Fibroblast of the conjunctiva (primary cell): ENCODE results near the gene NUMA1.
A peak's percentile ranks its signal among the peaks of the same experiment; 100 is the strongest.

Experiments
- DNase-seq: peaks from one replicate; pipeline ENCODE4 v3.0.0-alpha.2; 2010; ENCODE audit warnings: low read depth

The NUMA1 gene

DNA sequence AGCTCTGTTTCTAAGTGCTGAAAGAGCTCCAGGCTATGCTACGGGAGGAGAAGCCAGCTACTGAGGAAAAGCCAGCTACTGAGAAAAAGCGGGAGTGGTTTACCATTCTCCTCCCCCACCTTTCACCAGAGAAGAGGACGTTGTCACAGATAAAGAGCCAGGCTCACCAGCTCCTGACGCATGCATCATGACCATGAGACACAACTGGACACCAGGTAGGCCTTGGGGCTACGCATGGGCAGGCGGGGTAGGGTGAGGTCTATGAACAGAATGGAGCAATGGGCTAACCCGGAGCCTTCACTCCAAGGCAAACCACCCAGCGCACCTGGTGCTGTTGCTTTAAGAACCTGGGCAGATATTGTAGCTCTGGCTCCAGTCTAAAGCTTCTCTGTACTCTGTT lies 80.5 kb downstream of the NUMA1 start:
- DNase-seq, result no peak

DNA sequence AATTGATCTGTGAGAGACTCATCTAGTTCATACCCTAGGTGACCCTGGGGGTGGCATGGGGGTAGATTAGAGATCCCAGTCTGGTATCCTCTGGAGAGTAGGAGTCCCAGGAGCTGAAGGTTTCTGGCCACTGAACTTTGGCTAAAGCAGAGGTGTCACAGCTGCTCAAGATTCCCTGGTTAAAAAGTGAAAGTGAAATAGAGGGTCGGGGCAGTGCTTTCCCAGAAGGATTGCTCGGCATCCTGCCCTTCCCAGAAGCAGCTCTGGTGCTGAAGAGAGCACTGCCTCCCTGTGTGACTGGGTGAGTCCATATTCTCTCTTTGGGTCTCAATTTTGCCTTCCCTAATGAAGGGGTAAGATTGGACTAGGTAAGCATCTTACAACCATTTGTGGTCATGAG lies 81.0 kb downstream of the NUMA1 start:
- no peak for DNase-seq

DNA sequence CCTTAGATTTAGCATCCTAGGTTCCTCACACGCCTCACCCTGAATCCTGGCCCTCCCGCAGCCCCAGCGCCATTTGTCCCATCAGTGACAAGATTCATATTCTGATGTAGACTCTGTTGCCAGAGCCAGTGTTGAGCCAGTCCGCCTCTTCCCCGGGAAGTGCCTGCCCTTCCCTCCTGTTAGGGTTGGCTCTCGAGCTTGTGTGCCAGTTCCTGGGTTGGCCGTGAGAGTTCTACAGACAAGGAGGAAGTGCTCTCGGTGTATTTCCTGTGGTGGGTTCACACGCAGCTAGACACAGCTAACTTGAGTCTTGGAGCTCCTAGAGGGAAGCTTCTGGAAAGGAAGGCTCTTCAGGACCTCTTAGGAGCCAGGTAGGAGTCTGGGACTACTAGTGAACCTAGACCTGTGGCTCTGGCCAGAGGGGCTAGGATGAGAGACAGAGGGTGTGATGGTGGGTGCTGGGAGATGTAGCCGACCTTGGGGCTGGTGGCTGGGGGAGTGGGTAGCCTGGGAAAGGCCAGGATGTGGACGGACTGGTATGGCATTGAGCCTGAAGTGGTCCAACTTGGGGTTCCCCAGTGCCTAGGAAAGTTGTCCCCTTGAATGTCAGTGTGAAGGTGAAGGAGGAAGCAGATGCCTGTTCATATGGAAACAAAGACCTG lies 81.6 kb downstream of the NUMA1 start, which contains the start of gene IL18BP:
Gene IL18BP (plus strand): TSS at position 261 of the 662 bp plus-strand sequence. CDS start 1,076 bp downstream, outside the sequence.
- DNase-seq, result no peak

DNA sequence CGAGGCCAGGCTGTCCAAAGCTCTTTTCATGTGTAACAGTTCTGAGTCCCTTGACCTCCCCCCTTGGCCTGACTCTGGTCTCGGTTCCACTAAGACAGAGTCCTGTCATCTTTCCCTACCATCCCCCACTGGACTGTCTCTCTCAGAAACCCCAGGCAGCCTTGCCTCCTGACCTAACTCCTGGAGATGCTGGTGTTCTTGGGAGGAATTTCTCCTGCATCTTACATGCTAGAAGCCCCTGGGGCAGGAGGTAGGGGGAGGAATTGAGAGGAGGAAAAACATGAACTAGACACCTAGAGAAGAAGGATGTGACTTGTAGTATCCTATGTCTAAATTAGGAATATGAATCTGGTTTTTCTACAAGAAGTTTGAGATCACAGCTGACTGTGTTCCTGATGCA lies 82.3 kb downstream of the NUMA1 start:
- no peak for DNase-seq

DNA sequence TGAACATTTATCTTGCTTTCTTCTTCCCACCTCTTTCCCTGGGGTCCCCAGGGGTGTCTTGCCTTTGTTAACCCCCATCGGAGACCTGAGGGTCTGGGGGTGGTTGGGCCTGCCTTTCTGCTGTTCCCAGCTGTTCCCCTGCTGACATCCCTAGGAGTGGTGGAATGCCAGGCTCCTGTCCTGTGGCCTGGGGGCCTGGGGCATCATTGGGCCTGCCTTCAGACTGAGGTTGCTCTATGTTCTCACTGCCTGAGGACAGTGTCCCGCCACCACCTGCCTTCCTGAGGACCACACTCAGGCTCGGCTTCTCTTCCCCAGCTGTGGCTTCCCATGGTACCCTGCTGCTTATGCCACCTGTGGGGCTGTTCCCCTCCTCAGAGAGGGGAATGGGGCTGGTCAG lies 82.7 kb downstream of the NUMA1 start:
- DNase-seq, result no peak

DNA sequence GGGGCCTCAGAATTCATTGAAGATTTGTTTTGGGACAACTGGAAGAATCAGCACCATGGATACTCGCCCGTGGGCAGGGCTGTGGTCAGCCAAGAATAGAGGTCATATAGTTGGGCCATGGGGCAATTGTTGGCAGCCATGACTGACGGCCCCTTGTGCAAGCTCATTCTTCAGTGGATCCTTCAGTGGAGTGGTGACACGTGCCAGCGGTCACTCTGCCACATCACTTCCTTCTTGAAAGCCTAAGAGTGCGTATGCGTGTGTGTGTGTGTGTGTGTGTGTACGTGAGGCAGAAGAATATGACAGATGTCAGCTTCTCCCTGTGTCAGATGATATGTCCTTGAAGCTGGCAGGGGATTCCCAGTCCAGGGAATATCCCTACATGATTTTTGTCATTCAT lies 83.4 kb downstream of the NUMA1 start:
- DNase-seq, result no peak

DNA sequence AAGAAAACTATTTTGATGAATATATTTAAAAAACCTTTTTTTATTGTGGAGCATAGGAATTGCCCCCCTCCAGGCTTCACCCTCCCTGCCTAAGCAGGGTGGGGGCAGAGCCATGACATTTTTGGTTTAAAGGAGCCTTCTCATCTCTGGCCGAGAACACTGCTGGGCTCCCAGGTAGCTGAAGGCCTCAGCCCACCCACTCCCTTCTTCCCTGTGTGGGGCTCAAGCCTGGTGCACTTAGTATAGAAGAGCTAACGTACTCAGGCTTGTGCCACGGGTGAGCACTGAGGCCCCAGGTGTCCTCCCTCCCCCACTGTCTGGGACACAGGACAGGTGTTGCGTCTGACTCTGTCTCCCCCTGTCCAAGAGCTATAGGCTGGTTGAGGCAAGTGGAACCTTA lies 83.8 kb downstream of the NUMA1 start:
- no peak for DNase-seq

DNA sequence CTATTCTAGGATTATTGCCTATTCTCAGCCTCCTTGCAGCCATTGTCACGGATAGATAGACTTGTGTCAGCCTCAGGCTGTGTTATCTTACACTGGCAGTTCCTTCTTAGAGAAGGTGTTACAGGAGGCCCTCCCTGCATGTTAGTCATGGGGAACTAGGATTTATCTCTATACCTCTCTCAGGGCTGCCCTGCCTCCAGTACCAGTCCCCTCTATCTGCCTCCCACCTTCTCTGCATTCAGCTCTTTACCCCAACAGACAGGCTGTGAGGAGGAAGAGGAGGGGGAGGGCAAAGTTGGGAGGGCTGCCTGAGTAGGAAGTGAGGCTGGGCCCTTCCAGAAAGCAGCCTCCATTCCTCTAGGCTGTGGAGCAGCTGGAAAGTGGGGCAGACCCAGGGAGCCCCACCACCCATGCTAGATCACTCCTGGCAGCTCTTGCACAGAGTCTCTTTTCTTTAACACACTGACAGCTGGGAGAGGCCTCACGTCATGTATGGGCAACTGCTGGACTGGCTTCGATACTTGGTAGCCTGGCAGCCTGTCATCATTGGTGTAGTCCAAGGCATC lies 84.5 kb downstream of the NUMA1 start:
- DNase-seq, result no peak

DNA sequence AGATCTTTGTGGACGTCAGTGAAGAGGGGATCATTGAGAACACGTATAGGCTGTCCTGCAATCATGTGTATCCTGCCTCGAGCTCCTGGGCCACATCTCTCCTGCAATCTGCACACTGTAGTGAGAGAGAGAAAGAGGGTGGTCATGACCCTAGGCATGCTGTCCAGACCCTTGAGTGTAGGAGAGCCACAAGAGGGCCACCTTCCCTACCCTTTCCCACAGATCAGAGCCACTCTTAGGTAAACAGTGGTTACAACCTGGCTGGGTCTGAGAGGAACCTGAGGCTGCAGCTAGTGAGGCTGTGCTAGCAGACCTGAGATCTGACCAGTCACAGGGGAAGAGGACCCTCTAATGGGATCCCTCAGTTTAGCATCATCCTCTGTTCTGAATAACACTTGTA lies 85.6 kb downstream of the NUMA1 start:
- DNase-seq, result no peak

DNA sequence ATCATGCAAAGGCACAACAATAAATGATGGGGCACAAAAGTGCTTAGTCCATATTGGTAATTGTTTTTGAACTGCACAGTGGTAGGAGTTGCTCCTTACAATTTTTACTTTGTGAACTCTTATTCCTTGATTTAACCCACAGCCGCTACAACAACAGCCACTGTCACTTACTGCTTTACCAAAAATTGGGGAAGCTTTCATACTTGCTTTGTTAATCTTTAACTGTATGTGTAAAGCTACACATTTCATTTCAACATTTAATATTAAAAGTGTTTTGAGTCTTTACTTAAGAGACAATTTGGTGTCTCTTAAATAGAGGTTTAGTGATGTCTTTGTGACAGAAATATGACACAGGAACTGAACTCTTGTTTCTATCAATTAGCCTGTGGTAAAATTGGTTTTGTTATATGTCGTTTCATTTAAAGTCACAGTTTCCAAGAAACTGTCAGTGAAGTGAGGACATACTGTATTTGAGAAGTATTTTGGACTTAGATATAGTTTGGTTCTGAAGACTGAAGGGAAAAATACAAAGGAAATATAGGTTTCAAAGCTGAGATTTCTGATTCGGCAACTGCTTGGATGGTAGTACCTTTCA lies 88.1 kb downstream of the NUMA1 start:
- no peak for DNase-seq

DNA sequence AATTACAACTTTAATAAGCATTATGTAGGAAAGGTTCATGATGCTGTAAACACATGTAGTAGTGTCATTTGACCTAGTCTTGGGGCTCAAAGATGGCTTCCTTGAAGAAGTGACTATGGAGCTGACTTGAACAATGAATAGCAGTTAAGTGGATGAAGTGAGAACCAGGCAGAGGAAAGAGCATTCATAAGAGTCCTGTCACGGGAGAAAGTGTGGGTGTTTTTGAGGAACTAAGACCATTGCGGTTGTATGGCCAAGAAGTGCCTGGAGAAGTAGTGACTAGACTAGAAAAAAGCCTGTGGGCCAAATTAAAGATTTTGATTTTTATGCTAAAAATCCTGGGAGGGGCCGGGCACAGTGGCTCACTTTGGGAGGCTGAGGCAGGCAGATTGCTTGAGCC lies 88.8 kb downstream of the NUMA1 start:
- DNase-seq, result no peak

DNA sequence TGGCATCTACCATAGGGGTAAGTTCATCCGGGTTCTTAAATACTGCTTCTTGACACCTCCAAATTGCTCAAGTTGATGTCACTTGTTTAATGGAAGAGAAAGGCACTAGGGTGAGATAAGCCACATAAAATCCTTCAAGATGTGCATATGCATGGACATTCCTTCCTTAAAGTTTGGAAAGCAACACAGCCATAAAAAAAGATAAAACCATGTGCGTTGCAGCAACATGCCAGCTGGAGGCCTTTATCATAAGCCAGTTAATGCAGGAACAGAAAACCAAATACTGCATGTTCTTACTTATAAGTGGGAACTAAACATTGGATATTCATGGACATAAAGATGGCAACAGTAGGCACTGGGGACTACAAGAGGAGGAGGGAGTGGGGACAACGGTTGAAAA lies 89.6 kb downstream of the NUMA1 start:
- DNase-seq, result no peak

DNA sequence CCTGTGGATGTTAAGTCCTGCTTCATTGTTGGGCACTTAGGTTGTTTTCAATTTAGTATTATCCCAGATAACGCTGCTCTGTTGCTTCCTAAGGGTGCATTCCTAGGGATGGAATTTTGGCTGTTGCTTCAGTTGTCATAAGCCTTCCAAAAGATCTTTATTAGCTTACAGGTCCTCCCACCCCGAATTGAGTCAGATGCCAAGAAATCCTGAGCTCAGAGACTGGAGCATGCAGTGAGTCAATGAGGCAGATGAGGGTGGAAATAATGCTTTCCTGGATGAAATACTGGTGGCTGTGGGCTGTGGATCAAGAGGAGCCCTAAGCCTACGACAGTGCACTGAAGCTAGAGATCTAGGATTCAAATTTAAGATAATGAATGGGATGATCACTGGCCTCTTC lies 92.3 kb downstream of the NUMA1 start:
- DNase-seq, result peak; percentile 43

DNA sequence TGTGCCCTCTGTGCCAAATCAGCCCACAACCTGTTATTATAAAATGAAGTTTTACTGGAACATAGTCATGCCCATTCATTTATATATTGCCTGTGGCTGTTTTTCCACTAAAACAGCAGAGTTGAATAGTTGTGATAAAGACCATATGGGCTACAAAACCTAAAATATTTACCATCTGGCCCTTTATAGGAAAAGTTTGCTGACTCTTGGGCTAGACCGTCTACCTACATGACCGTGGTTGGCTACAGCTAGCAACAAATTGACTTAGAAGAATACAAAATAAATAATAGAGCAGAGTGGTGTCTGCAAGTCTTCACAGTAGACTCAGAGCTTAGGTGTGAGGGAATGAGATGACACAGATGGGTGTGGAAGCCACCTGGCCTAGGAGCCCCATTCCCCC lies 92.8 kb downstream of the NUMA1 start:
- DNase-seq, result no peak

DNA sequence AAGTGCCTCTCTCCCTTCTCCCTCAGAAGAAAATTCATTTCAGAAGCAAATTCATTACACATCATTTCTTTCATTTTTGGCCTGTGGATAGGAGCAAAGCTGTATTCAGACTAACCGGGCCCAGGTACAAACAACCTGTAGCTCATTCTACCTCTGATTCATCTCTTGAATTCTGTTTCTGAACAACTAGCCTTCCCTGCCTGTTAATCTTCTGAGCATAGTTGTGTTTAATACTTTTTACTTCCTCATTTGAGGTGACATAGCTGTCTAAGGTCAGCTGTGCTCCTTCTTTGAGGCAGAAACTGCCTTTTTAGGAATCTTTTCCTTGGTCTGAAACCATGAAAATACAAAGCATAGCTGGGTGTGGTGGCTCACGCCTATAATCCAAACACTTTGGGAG lies 94.2 kb downstream of the NUMA1 start:
- no peak for DNase-seq

DNA sequence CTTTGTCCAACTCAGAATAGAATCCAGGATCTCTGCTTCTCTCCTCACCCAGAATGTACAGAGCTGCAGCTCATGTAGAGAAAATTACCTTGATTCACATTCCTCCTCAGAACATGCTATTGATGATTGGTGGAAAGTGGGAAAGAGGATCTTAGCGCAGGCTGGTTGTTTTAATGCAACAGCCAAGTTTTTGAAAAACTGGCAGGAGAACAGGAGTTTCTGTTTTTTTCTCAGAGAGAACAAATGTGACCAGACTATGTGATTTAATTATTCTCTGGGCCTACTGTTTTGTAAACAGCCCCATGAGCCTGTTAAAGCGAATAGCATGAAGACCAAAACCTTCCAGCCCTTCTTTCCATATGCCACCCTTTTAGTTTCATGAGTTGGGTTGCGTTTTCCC lies 100.7 kb downstream of the NUMA1 start:
- DNase-seq, result no peak

DNA sequence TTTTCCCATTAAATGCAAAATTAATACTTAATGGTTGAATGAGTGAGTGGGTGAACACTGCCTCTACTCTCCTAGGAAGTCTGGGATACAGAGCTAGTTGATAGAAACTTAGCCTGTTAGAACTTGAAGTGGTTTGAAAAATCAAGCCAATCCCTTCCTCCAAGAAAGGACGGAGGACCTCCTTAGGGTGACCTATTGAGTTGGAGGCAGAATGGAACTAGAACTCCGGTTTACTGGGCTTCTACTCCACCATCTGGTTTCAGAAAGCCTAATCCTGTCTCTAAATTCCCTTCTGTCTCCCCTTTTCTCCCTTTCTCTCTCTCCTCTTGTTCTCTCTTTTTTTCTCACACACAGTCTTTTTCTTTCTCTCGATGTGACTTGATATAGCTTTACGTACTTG lies 101.2 kb downstream of the NUMA1 start:
- no peak for DNase-seq

DNA sequence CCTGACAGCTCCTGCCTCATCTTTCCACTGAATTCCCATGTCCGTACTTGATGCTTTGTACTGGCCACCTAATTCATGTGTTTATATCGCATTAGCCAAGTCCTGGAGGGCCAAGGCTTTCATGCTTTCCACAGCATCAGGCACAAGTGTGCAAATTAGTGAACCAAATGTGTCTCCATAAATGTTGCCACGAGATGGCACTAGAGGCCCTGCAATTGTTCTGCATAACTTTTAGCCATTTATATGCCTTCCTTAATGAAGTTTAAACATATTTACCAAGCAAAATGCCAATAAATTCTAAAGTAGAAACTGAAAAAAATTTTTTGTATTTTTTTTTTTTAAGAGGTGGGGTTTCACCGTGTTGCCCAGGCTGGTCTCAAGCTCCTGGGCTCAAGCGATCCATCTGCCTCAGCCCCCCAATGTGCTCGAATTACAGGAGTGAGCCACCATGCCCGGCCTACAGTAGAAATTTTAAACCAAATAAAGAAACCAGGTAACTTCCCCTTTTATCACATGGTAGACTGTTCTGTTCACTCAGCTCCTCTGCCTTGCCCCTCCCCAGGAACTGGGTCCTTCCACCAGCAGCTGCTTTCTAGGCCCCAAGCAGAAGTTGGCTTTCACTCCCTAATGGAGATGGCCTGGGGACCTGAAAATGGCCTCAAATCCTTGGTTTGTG lies 102.5 kb downstream of the NUMA1 start:
- DNase-seq, result peak; percentile 45

DNA sequence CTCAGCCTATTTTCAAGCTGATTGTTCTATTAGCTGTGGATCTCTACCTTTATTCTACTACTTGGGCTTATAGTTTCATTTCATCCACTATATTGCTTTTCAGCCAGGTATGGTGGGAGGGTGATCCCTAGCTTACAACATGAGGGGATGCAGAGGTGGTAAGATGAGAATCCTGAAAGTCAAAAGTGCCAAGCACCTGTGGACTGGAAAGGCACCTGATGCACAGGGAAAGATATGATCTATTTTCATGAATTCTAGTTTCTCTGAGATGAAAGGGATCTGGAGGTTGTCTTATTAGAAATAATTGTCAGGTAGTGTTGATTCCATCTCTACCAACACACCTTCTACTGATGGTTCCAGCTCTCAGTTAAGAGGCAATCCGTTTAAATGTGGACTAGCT lies 103.3 kb downstream of the NUMA1 start:
- no peak for DNase-seq

DNA sequence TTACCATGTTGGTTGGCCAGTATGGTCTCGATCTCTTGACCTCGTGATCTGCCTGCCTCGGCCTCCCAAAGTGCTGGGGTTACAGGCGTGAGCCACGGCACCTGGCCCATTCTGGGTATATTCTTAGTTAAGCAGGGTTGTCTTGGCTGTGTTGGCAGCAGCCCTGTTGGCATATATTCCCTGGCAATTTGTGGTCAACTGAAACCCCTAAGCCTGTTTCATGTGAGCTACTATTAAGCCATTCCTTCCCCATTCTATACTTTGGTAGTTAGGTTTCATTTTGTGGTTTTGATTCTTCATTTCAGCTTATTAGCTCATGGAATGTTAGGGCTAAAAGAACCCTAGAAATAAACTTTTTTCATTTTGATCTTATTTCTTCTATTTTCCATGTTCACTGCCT lies 103.8 kb downstream of the NUMA1 start:
- no peak for DNase-seq

DNA sequence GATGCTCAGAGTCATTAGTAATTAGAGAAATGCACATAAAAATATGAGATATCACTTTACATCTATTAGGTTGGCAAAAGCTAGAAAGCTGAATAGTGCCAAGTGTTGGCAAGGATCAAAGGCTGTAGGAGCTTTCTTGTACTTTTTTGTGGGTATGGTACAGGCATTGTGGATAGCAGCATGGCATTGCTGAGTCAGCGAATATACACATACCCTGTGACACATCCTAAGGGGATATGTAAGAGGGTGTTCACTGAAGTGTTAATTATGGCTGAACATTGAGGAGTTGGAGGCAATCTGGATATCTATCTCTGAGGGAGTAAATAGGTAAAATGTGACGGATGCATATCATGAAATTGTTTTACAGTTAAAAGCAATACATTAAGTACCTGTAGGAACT lies 108.7 kb downstream of the NUMA1 start:
- no peak for DNase-seq

DNA sequence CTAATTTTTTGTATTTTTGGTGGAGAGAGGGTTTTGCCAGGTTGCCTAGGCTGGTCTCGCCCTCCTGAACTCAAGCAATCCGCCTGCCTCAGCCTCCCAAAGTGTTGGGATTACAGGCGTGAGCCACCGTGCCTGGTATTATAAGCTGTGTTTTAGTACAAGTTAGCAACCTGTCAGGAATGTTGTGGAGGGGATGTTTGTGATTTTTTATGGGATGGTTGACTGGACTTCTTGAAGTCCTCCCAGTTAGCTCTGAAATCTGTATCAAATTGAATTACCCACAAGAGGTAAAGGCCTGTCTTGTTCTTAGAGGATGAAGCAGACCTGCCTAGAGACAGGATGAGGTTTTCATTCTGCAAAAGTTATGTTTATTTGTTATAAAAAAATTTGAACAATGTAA lies 115.7 kb downstream of the NUMA1 start:
- DNase-seq, result no peak

DNA sequence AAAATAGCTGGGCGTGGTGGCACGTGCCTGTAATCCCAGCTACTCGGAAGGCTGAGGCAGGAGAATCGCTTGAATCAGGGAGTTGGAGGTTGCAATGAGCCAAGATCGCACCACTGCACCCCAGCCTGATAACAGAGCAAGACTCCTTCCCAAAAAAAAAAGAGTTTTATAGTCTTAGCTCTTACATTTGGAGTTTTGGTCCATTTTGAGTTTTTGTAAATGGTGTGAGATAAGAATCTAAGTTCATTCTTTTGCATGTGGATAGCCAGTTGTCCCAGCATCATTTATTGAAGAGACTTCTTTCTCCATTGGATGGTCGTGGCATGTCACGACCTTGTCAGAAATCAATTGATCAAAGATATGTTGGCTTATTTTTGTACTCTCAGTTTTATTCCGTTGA lies 116.9 kb downstream of the NUMA1 start:
- DNase-seq, result no peak
